Cardiac fibroblast (primary cell): ENCODE data around the gene MARCOL.

Experiments
- DNase-seq, 2 donors: peaks; one replicate each; pipeline versions ENCODE4 v3.0.0 to v3.0.0-alpha.2; 2010; ENCODE audit warnings: low read depth in 2 of 2
- H3K4me3 ChIP-seq, 2 donors: replicated peaks in 1 of 2; 1 replicate in 1 of 2; 2 replicates in 1 of 2; pipeline ENCODE4 v1.5.1; 2011; ENCODE audit warnings: low read depth in 2 of 2, low read length in 2 of 2, mild to moderate bottlenecking in 2 of 2, moderate library complexity in 1 of 2
- TF ChIP-seq, protein P1 (sequence below): IDR thresholded peaks from one replicate; pipeline ENCODE4 v1.5.1; 2011; ENCODE audit warnings: low read depth, mild to moderate bottlenecking, low read length, inconsistent platforms

Gene MARCOL

DNA sequence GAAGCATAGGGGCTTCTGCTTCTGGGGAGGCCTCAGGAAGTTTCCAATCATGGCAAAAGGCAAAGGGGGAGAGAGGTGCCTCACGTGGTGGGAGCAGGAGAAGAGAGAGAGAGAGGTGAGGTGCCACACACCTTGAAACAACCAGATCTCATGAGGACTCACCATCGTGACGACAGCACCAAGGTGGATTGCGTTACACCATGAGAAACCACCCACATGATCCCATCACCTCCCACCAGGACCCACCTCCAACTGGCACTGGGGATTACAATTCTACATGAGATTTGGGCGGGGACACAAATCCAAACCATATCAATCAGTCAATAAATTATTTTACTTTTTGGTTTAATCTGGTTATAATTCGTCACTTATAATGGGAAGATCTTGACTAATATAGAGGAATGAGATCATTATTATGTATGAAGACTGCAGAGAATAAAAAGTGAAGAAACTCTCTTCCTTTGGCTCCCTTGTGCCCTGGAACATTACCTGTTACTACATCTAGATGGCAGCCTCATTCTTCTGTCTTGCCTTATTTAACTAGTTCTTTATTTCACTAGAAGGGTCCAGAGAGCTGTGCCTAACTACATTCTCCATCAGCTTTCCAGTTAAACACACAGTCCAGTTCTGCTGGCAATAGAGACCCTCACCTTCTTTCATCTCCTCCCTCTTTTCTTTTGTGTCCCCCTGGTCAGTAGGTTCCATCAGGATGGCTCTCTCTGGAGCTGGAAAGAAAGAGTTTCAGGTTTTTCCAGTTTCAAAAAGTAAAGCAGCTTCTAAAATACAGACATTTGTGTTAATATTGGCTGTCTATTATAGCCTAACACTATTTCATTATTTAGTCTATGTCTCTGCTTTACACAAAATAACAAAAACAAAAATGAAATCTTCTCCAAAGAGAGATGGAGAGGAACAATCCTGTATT, 52.2 kb downstream of the MARCOL start:
- TF ChIP-seq, protein P1, sequence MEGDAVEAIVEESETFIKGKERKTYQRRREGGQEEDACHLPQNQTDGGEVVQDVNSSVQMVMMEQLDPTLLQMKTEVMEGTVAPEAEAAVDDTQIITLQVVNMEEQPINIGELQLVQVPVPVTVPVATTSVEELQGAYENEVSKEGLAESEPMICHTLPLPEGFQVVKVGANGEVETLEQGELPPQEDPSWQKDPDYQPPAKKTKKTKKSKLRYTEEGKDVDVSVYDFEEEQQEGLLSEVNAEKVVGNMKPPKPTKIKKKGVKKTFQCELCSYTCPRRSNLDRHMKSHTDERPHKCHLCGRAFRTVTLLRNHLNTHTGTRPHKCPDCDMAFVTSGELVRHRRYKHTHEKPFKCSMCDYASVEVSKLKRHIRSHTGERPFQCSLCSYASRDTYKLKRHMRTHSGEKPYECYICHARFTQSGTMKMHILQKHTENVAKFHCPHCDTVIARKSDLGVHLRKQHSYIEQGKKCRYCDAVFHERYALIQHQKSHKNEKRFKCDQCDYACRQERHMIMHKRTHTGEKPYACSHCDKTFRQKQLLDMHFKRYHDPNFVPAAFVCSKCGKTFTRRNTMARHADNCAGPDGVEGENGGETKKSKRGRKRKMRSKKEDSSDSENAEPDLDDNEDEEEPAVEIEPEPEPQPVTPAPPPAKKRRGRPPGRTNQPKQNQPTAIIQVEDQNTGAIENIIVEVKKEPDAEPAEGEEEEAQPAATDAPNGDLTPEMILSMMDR, result peak; percentile 23
- H3K4me3 ChIP-seq, result no peak overlapping the region
- peak; percentile 29 to 39 for DNase-seq
